Brain pericyte (primary cell): ENCODE measurements around the gene C14orf119.

Experiments used
- DNase-seq: peaks from one replicate; pipeline ENCODE4 v3.0.0-alpha.2; 2012; ENCODE audit warnings: low read depth, low spot score

C14orf119 gene

DNA sequence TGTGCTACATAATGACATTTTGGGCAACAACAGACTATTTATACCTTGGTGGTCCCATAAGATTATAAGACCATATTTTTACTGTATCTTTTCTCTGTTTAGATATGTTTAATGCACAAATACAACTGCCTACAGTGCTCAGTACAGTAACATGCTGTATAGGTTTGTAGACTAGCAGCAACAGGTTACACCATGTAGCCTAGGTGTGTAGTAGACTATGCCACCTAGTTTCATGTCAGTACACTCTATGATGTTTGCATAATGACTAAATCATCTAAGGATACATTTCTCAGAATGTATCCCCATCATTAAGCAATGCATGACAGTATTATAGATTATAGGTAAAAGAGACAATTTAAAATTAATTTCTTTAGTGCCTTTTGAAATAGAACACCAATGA, 54.4 kb downstream of the C14orf119 start:
- DNase-seq, result no peak
